ENCODE data around the gene SDC1.
"Not testable (repeated sequence)": the region's sequence is repeated elsewhere in the genome, so short reads cannot be mapped to it uniquely, and the experiment has no call there.

The SDC1 gene

DNA sequence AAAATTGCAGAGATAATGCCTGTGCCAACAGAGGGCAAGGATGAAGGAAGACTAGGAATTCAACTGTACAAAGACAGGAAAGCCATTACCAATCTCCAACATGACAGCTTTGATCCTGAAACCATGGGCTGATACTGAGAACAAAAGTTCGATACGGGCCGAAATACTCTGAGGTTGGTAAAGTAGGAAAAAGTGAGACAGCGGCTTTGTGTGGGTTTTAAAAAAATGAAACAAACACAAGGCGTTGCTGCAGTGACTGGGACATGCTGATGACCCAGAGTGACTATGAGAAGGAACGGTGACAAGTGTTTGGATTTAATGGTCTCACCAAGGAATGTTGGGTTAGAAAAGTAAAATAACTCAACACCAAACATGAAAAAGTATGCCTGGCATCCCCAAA, 24.2 kb upstream of the SDC1 start:
- TF ChIP-seq, protein P1, sequence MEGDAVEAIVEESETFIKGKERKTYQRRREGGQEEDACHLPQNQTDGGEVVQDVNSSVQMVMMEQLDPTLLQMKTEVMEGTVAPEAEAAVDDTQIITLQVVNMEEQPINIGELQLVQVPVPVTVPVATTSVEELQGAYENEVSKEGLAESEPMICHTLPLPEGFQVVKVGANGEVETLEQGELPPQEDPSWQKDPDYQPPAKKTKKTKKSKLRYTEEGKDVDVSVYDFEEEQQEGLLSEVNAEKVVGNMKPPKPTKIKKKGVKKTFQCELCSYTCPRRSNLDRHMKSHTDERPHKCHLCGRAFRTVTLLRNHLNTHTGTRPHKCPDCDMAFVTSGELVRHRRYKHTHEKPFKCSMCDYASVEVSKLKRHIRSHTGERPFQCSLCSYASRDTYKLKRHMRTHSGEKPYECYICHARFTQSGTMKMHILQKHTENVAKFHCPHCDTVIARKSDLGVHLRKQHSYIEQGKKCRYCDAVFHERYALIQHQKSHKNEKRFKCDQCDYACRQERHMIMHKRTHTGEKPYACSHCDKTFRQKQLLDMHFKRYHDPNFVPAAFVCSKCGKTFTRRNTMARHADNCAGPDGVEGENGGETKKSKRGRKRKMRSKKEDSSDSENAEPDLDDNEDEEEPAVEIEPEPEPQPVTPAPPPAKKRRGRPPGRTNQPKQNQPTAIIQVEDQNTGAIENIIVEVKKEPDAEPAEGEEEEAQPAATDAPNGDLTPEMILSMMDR (conservative IDR thresholded peaks at IDR 0.05): no peak
- no peak for TF ChIP-seq ZFX (IDR thresholded peaks at IDR 0.05)
- H3K27ac ChIP-seq: no peak overlapping the region

DNA sequence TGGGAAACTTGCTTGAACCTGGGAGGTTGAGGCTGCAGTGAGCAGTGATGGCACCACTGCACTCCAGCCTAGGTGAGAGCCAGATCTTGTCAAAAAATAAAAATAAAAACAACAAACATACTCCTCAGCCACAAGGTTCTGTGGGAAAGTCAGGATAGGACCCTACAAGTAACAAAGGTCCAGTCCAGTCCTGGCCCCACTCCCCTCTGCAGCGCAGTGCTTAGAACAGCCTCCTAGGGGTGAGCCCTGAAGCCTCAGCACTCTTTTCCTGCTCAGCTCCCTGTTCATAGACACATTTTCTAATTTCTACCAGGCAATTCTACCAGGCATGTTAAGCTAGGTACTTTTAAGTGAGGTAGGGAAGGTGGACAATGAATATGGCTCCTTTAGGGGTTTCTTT, 22.2 kb upstream of the SDC1 start:
- no peak overlapping the region for H3K27ac ChIP-seq
- TF ChIP-seq ZFX (IDR thresholded peaks at IDR 0.05): no peak

DNA sequence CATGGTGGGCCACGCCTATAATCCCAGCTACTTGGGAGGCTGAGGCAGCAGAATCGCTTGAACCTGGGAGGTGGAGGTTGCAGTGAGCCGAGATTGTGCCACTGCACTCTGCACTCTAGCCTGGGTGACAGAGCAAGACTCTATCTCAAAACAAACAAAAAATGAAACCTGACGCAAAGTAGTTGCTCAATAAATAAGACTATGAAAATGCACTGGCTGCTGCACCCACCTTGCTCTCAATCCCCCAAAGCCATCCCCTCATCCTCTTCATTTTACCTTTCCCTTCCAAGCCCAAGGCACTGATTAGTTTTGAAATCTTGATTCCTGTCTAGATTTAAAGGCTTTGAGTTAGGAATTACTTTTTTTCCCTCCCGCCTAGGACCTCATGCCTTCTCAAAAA, 18.7 kb upstream of the SDC1 start:
- not testable (repeated sequence) for H3K27ac ChIP-seq

DNA sequence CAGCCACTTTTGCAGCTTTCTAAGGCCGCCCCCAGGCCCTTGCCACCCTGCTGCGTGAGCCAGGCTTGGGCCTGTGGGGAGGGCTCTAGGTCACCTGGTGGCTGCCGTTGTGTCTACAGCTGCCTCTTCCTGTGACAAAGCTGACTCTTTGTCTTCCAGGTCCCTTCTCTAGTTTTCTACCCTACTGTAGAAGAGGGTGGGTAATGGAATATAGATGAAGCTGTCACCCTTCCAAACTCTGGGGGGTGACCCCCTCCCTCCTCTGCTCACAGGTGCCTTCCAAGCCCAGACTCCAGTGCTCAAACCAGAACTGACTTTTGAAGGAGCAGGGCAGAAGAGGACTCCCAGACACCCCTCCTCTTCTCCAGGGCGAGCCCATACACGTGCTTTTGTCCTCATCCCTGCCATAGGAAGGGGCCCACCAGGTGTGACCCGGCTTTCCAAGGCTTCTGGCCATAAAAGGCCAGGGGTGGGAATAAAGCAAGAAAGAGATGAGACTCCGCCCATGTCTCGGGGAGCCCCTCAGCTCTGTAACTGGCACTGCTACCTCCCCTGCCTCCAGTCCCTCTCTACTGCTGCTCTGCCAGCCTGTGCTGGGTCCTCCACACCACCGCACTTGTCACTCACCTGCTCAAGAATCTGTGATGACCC, 17.9 kb upstream of the SDC1 start:
- TF ChIP-seq, protein P1 (conservative IDR thresholded peaks at IDR 0.05): no peak
- no peak for TF ChIP-seq ZFX (IDR thresholded peaks at IDR 0.05)
- H3K27ac ChIP-seq: no peak overlapping the region

DNA sequence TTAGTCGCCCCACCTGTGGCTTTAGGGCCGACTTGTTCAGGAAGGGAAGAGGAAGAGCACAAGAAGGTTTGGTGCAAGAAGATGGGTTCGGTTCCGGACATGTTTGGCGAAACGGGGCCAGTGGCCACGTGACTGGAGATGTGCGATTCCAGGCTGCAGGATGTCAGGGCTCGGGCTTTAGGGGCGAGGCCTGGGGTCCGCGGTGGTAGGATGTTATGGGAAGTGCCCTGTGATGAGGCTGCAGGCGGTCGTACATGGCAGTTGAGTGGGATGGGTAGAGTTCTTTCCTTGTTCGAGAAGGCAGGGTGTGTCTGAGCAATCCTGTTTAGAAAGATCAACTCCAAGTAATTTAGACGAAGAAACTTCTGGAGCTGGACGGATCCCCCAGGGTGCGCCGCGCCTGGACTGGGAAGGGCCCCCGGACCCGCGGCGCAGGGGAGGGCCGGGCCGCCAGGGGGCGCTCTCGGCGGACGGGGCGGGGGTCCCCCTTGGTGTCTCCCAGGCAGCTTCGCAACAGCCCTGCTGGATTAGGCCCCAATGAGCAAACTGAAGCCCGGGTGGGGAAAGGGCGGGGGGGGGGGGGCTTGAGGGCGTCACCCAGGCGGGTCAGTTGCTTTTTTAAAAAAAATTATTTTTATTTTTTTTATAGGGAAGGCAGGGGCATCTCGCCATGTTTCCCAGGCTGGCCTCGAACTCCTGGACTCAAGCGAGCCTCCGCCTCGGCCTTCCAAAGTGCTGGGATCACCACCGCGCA, 17.2 kb upstream of the SDC1 start:
- no peak for TF ChIP-seq ZFX (IDR thresholded peaks at IDR 0.05)
- TF ChIP-seq, protein P1 (conservative IDR thresholded peaks at IDR 0.05): peak; percentile 68
- H3K27ac ChIP-seq: no peak overlapping the region

DNA sequence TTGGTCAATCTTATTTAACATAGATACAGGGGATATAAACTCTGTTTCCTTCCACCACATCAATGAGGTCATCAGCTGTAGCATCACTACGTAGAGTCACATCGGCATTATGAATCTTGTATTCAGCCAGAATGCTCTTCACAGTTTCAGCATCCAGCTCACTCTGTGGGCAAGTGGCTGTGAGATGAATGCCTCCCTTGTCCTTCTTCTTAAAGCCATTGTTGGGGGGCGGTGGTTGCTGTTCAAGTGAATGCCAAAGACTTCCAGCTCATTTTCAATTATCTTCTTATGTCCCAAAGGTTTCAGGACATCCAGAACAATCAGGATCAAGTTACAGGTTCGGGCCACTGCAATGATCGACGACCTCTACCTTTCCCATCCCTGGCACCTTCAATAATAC, 15.4 kb upstream of the SDC1 start:
- not testable (repeated sequence) for H3K27ac ChIP-seq

DNA sequence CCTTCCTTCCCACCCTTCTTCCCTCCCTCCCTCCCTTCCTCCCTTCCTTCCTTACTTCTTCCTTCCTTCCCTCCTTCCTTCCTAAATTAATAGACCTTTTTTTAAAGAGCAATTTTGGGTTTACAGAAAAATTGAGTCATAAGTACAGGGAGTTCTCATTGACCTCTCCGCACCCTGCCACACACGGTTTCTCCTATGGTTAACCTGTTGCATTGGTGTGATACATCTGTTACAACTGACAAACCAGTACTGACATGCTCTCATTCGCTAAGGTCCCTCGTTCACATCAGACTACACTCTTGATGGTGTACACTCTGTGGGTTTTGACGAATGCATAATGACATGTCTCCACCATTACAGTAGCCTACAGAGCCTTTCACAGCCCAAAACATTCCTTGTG, 11.6 kb upstream of the SDC1 start:
- H3K27ac ChIP-seq: no peak overlapping the region
- no peak for TF ChIP-seq ZFX (IDR thresholded peaks at IDR 0.05)
- TF ChIP-seq, protein P1 (conservative IDR thresholded peaks at IDR 0.05): no peak

DNA sequence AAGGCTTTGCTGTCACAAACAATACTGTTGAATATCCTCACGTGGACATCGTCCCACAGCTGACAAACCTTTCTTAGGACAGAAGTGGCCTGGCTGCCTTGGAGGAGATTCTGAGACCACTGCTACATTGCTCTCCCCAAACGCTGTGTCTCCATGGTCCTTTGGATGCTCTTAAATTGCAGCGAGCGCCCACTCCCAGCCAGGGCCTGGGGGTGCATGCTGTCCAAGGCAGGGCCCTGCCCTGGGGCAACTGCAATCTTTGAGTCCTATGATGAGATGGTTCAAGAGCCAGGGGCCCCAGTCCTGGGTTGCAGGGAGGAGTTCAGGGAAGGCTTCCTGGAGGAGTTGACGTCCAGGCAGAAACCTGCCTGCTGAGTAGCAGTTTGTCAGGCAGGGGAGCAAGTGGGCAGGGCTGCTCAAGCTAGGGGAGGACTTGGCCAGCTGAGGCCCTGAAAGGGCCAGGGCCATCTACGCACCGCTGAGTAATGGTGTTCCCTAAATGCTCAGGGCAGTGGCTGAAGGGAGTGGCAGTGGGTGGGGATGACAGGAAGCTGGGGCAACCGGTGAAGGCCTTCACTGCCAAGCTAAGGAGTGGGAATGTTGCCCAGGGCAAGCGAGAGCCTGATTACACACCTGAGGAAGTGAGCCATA, 10.8 kb upstream of the SDC1 start:
- H3K27ac ChIP-seq: no peak overlapping the region
- no peak for TF ChIP-seq ZFX (IDR thresholded peaks at IDR 0.05)
- TF ChIP-seq, protein P1 (conservative IDR thresholded peaks at IDR 0.05): no peak

DNA sequence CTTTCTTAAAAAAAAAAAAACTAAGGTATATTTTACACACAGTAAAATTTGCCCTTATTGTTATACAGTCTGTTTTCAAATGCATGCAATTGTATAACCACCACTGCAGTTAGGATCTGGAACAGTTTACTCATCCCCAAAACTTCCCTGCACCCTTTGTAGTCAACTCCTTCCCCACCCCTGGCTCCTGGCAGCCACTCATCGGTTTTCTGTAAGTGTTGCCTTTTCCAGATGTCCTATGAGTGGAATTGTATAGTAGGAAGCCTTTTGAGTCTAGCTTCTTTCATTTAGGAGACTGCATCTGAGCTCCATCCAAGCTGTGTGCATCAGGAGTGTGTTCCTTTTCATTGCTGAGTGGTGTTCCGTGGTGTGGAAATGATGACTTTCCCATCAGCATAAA, 9.7 kb upstream of the SDC1 start:
- not testable (repeated sequence) for H3K27ac ChIP-seq

All from C4-2B (cell line).